ENCODE data around the gene SEC14L2. TPM values are rescaled to one million over a fixed set of nuclear protein-coding genes. Genes with fewer than 3 reads are reported as not detected.

The SEC14L2 gene
- polyA plus RNA-seq, 2 of the 4 experiments (the other 2 are of a cell fraction) = 12.8 to 15.2 TPM

GRCh38 chr22:30423959-30424533, 27.2 kb downstream of the SEC14L2 start:
- Histone ChIP-seq H3K4me3 (peak overlapping the region; percentile 68), H3K4me1 (peaks cover 45% of the 10 kb centered on the region), H3K27ac (peak overlapping the region; percentile 97), H3K4me2 (peak overlapping the region; percentile 90), H3K9me3 (no peaks in the 10 kb centered on the region)
- peak in 1 of 2 experiments; percentile 69; a peak in 1 of 5 replicates for TF ChIP-seq JUN (IDR thresholded peaks at IDR 0.05)
- TF ChIP-seq USF2 (IDR thresholded peaks at IDR 0.05) = peak; percentile 92
- TF ChIP-seq EP300 (IDR thresholded peaks at IDR 0.05) = no peak
- peak; percentile 37; the same call in 1 of the 2 replicates for TF ChIP-seq POLR2A (IDR thresholded peaks at IDR 0.05; ENCODE audit: low read length)
- no peak for TF ChIP-seq CBX2 (IDR thresholded peaks at IDR 0.05; ENCODE audit: borderline replicate concordance, low read depth)
- TF ChIP-seq MAX (IDR thresholded peaks at IDR 0.05) = peak; percentile 84
- peak; percentile 83 for TF ChIP-seq BHLHE40 (IDR thresholded peaks at IDR 0.05; ENCODE audit: low read depth, low read length)
- TF ChIP-seq HOXA7 (CRISPR knock-in tag; IDR thresholded peaks at IDR 0.05) = 0 out of 2 replicates have a peak, but pooled peaks have one; percentile 25
- ChIA-PET POLR2A (interaction anchor here (1.0 to 3.1 kb wide), 10 partner anchors 11 to 227 kb away, joined by 3 to 12 read pairs (median 4); partner anchors contain the start of genes CASTOR1, CCDC157, RNF215 and SEC14L2), CTCF (interaction anchor here (0.6 to 3.9 kb wide), 11 partner anchors 14 to 178 kb away, joined by 3 to 17 read pairs (median 5); partner anchors contain the start of genes CASTOR1 and RNF215)
- WGBS (ENCODE audit: missing lambda C conversion rate) = 7% methylated on average over 23 of the region's 31 CpGs
- FAIRE-seq = no peak
- peak; percentile 95 to 99 for DNase-seq (ENCODE audit: low read depth in 1 of 2, low spot score in 1 of 2)
- peak; percentile 79 to 86 for ATAC-seq

GRCh38 chr22:30424534-30425326, 27.9 kb downstream of the SEC14L2 start:
- FAIRE-seq (no peak), ATAC-seq (no peak), DNase-seq (ENCODE audit: low read depth in 1 of 2, low spot score in 1 of 2) (peak in 1 of 2 experiments; percentile 30)
- peaks cover 39% of the 10 kb centered on the region for H3K4me1 ChIP-seq
- 46% methylated on average over 20 of the region's 20 CpGs for WGBS (ENCODE audit: missing lambda C conversion rate)
- POLR2A ChIA-PET = interaction anchor here (1.2 to 3.1 kb wide), 6 partner anchors 12 to 182 kb away, joined by 3 to 12 read pairs (median 5); partner anchors contain the start of genes CASTOR1, CCDC157, SEC14L2 and SF3A1
- H3K9me3 ChIP-seq = no peaks in the 10 kb centered on the region
- CTCF ChIA-PET = interaction anchor here (0.6 to 3.9 kb wide), 9 partner anchors 13 to 181 kb away, joined by 3 to 17 read pairs (median 5); partner anchors contain the start of gene CASTOR1
- H3K4me3 ChIP-seq = peak overlapping the region; percentile 68
- peak overlapping the region; percentile 90 for H3K4me2 ChIP-seq
- TF ChIP-seq NPAS2 (CRISPR knock-in tag; IDR thresholded peaks at IDR 0.05; ENCODE audit: borderline replicate concordance) (no peak), GATA3 (IDR thresholded peaks at IDR 0.05; ENCODE audit: borderline replicate concordance) (no peak), ATOH8 (CRISPR knock-in tag; IDR thresholded peaks at IDR 0.05; ENCODE audit: low read depth) (0 out of 2 replicates have a peak, but pooled peaks have one; percentile 7), NFE2L2 (conservative IDR thresholded peaks at IDR 0.05; ENCODE audit: low read length) (no peak)
- H3K27ac ChIP-seq = peak overlapping the region; percentile 97

- no peak for TF ChIP-seq CHD2 (IDR thresholded peaks at IDR 0.05; ENCODE audit: low read length, partially characterized antibody)
- TF ChIP-seq USF2 (IDR thresholded peaks at IDR 0.05) = no peak
- TF ChIP-seq ZSCAN20 (CRISPR knock-in tag; IDR thresholded peaks at IDR 0.05) = no peak
- no peak for TF ChIP-seq ELK1 (IDR thresholded peaks at IDR 0.05; ENCODE audit: low read depth, low read length)
- TF ChIP-seq JUNB (IDR thresholded peaks at IDR 0.05) = no peak
- no peak for TF ChIP-seq RAD21 (conservative IDR thresholded peaks at IDR 0.05 in 1 of 2, IDR thresholded peaks at IDR 0.05 in 1 of 2)
- no peak for TF ChIP-seq SMC3 (IDR thresholded peaks at IDR 0.05)
- TF ChIP-seq FOSL2 (IDR thresholded peaks at IDR 0.05) = no peak
- no peak for TF ChIP-seq FOSL2 (CRISPR knock-in tag; IDR thresholded peaks at IDR 0.05)
- TF ChIP-seq HMGXB4 (CRISPR knock-in tag; IDR thresholded peaks at IDR 0.05; ENCODE audit: borderline replicate concordance) = no peak
- no peak for TF ChIP-seq ZNF302 (CRISPR knock-in tag; IDR thresholded peaks at IDR 0.05)
- no peak for TF ChIP-seq NR3C1 (IDR thresholded peaks at IDR 0.05)
- TF ChIP-seq MAFK (IDR thresholded peaks at IDR 0.05; ENCODE audit: partially characterized antibody) = no peak
- TF ChIP-seq HDAC2 (IDR thresholded peaks at IDR 0.05) = no peak
- TF ChIP-seq NPAS2 (CRISPR knock-in tag; IDR thresholded peaks at IDR 0.05; ENCODE audit: borderline replicate concordance) = no peak
- ChIA-PET POLR2A (interaction anchor here (0.7 to 1.8 kb wide), 2 partner anchors 12 to 143 kb away, joined by 5 read pairs; no protein-coding TSS in a partner anchor), CTCF (interaction anchor here (1.0 to 3.9 kb wide), 6 partner anchors 20 to 181 kb away, joined by 4 to 17 read pairs (median 11); partner anchors contain the start of gene CASTOR1)
- peaks cover 33% of the 10 kb centered on the region for H3K4me1 ChIP-seq
- H3K4me3 ChIP-seq = peak overlapping the region; percentile 68
- FAIRE-seq (no peak), DNase-seq (ENCODE audit: low read depth in 1 of 2, low spot score in 1 of 2) (no peak), ATAC-seq (no peak; a peak in 1 of 6 replicates)
- peak overlapping the region; percentile 90 for H3K4me2 ChIP-seq
- H3K27ac ChIP-seq = peak overlapping the region; percentile 97
- 14% methylated on average over 9 of the region's 9 CpGs for WGBS (ENCODE audit: missing lambda C conversion rate)
- no peaks in the 10 kb centered on the region for H3K9me3 ChIP-seq
Measured at GRCh38 chr22:30425327-30425615, 28.5 kb downstream of the SEC14L2 start.
